OCI-LY3 (cell line): ENCODE data around the gene WWOX.

Experiments
- H2AFZ ChIP-seq: fragments of 200-600, 300-600 bp; shearing (Covaris generic); 2 replicates; pipeline ENCODE4 v1.6.0; 2014; ENCODE audit warnings: antibody characterized with exemption, low read depth, low read length
- H3K27ac ChIP-seq: fragments of 200-600, 300-600 bp; sonication (generic); 2 replicates; pipeline ENCODE4 v1.5.1; 2014; ENCODE audit warnings: mild to moderate bottlenecking, low read length, moderate library complexity, mixed read lengths
- H3K27me3 ChIP-seq: fragments of 200-600, 300-600 bp; sonication (generic); 2 replicates; pipeline ENCODE4 v1.6.1; 2014; ENCODE audit warnings: low read depth, low read length, mixed read lengths
- H3K36me3 ChIP-seq: fragments of 200-600, 300-600 bp; sonication (generic); replicated peaks from 2 replicates; pipeline ENCODE3; 2014; ENCODE audit warnings: low read depth, low read length, mixed read lengths
- H3K4me1 ChIP-seq: fragments of 300-600, 200-600 bp; sonication (generic); 2 replicates; pipeline ENCODE4 v1.6.1; 2014; ENCODE audit warnings: low read length, mixed read lengths
- H3K4me2 ChIP-seq: fragments of 200-600, 300-600 bp; sonication (generic); 2 replicates; pipeline ENCODE4 v1.6.1; 2014; ENCODE audit warnings: low read length, mixed read lengths
- H3K4me3 ChIP-seq: fragments of 300-600, 200-600 bp; sonication (generic); 2 replicates; pipeline ENCODE4 v1.5.1; 2014; ENCODE audit warnings: antibody characterized with exemption, mild to moderate bottlenecking, low read length, moderate library complexity
- H3K79me2 ChIP-seq: fragments of 300-600, 200-600 bp; shearing (Covaris generic); 2 replicates; pipeline ENCODE4 v1.6.1; 2014; ENCODE audit warnings: mild to moderate bottlenecking, low read length, mixed read lengths
- H3K9ac ChIP-seq: fragments of 300-600, 200-600 bp; shearing (Covaris generic); 2 replicates; pipeline ENCODE4 v1.6.0; 2014; ENCODE audit warnings: mild to moderate bottlenecking, low read length, moderate library complexity
- H3K9me3 ChIP-seq: fragments of 200-600, 300-600 bp; shearing (Covaris generic); 2 replicates; pipeline ENCODE4 v1.6.1; 2014; ENCODE audit warnings: low read length, mixed read lengths; ENCODE audit not compliant: insufficient read depth
- H4K20me1 ChIP-seq: fragments of 200-600, 300-600 bp; sonication (generic); 2 replicates; pipeline ENCODE4 v1.6.1; 2016; ENCODE audit warnings: low read length, mixed read lengths; ENCODE audit not compliant: insufficient read depth
- CTCF ChIP-seq: fragments of 200-600, 300-600 bp; sonication (generic); IDR thresholded peaks from 2 replicates; pipeline ENCODE4 v1.5.1; 2014; ENCODE audit warnings: antibody characterized with exemption, low read length, low read depth
- EZH2phosphoT487 ChIP-seq: fragments of 200-600 bp; shearing (Covaris generic); IDR thresholded peaks from 2 replicates; pipeline ENCODE4 v1.6.1; 2018; ENCODE audit warnings: antibody characterized with exemption, mixed run types, low read depth

WWOX gene

GRCh38 chr16:78851266-78851665, 751.8 kb downstream of the WWOX start:
- H3K27me3 ChIP-seq, result peaks cover 11% of the 10 kb centered on the region; the same call in 1 of the 2 replicates
- H3K79me2 ChIP-seq, result no peaks in the 10 kb centered on the region
- no peak overlapping the region for H3K9ac ChIP-seq
- H2AFZ ChIP-seq, result no peak overlapping the region
- TF ChIP-seq CTCF (no peak), EZH2phosphoT487 (no peak)
- H3K27ac ChIP-seq, result no peak overlapping the region
- H3K9me3 ChIP-seq, result no peaks in the 10 kb centered on the region
- H4K20me1 ChIP-seq, result no peaks in the 10 kb centered on the region
- H3K36me3 ChIP-seq, result no peaks in the 10 kb centered on the region
- no peaks in the 10 kb centered on the region for H3K4me1 ChIP-seq
- no peak overlapping the region for H3K4me2 ChIP-seq
- H3K4me3 ChIP-seq, result no peak overlapping the region

- Histone ChIP-seq H3K4me1 (no peaks in the 10 kb centered on the region), H3K27me3 (peaks cover 11% of the 10 kb centered on the region; the same call in 1 of the 2 replicates), H3K9ac (no peak overlapping the region), H3K9me3 (no peaks in the 10 kb centered on the region), H4K20me1 (no peaks in the 10 kb centered on the region), H2AFZ (no peak overlapping the region), H3K36me3 (no peaks in the 10 kb centered on the region), H3K4me2 (no peak overlapping the region), H3K27ac (no peak overlapping the region), H3K79me2 (no peaks in the 10 kb centered on the region), H3K4me3 (no peak overlapping the region)
- TF ChIP-seq EZH2phosphoT487 (no peak), CTCF (no peak)
These were observed 752.7 kb downstream of the WWOX start for GRCh38 chr16:78852081-78852635.

- Histone ChIP-seq H3K9ac (no peak overlapping the region), H2AFZ (no peak overlapping the region), H3K79me2 (no peaks in the 10 kb centered on the region), H3K27ac (no peak overlapping the region), H3K4me1 (no peaks in the 10 kb centered on the region), H3K4me3 (no peak overlapping the region), H3K4me2 (no peak overlapping the region), H4K20me1 (no peaks in the 10 kb centered on the region), H3K36me3 (no peaks in the 10 kb centered on the region), H3K27me3 (no peaks in the 10 kb centered on the region), H3K9me3 (no peaks in the 10 kb centered on the region)
- TF ChIP-seq EZH2phosphoT487, result no peak
- no peak for TF ChIP-seq CTCF
These were observed 762.6 kb downstream of the WWOX start for GRCh38 chr16:78862022-78862421.

- Histone ChIP-seq H3K27ac (no peak overlapping the region), H3K79me2 (no peaks in the 10 kb centered on the region), H3K4me2 (no peak overlapping the region), H2AFZ (no peak overlapping the region), H3K4me1 (no peaks in the 10 kb centered on the region), H3K9ac (no peak overlapping the region), H3K27me3 (no peaks in the 10 kb centered on the region), H3K9me3 (no peaks in the 10 kb centered on the region), H3K4me3 (no peak overlapping the region), H3K36me3 (no peaks in the 10 kb centered on the region), H4K20me1 (no peaks in the 10 kb centered on the region)
- no peak for TF ChIP-seq EZH2phosphoT487
- no peak for TF ChIP-seq CTCF
These were observed 767.1 kb downstream of the WWOX start for GRCh38 chr16:78866521-78866920.
